Measurements from ENCODE around the gene ARMH3.

Gene ARMH3

DNA sequence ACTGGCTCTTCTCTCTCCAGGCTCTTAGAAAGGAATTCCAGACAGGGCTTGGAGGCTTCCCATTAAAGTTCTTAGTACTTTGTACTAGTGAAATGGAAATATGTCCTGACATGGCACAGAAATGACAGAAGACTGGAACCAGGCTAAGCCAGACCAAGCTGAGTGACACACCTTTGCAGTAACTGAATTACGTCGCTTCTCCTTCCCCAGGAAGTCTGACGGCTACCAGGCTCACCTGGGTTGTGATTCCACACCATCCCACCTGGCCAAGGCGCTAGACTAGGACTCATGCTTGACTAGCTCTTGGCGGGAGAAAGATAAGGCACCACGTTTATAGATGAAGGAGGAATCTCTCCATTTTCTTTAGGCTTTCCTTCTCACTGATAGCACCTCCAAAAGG is 161.7 kb downstream of the ARMH3 start:
- TF ChIP-seq, protein P1, sequence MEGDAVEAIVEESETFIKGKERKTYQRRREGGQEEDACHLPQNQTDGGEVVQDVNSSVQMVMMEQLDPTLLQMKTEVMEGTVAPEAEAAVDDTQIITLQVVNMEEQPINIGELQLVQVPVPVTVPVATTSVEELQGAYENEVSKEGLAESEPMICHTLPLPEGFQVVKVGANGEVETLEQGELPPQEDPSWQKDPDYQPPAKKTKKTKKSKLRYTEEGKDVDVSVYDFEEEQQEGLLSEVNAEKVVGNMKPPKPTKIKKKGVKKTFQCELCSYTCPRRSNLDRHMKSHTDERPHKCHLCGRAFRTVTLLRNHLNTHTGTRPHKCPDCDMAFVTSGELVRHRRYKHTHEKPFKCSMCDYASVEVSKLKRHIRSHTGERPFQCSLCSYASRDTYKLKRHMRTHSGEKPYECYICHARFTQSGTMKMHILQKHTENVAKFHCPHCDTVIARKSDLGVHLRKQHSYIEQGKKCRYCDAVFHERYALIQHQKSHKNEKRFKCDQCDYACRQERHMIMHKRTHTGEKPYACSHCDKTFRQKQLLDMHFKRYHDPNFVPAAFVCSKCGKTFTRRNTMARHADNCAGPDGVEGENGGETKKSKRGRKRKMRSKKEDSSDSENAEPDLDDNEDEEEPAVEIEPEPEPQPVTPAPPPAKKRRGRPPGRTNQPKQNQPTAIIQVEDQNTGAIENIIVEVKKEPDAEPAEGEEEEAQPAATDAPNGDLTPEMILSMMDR (IDR thresholded peaks at IDR 0.05; ENCODE audit: low read depth, low read length, missing control alignments) = no peak
- DNase-seq (ENCODE audit: low read depth) = no peak
- H3K4me3 ChIP-seq (ENCODE audit: low read depth, low read length) = no peak overlapping the region

DNA sequence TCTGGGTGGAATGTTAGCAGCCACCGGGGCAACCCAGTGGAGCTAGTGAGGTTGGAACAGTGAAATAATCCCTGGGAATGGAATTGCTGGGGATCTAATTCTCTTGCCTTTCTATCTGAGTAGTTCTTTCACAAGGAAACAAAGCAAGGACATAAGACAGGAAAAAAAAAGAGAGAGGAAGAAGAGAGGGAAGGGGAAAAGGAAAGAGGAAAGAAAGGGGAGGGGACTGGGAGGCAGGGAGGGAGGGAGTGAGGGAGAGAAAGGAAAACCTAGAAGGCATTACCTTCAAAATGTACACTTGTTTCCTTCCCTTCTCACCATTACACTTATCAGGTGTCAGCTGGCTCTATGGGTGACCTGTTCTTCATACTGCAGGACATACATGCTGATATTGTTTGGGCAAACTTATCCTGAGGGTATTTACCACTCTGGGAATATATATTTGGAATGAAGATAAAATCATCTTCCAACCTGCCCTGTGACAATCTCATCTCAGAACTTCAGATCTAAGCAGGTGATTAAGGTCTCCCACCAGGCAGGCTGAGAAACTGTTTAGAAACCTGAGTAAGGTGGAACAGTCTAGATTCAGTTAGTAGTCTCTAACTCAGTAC is 162.4 kb downstream of the ARMH3 start:
- H3K4me3 ChIP-seq (ENCODE audit: low read depth, low read length) = no peak overlapping the region
- TF ChIP-seq, protein P1 (IDR thresholded peaks at IDR 0.05; ENCODE audit: low read depth, low read length, missing control alignments) = no peak
- no peak for DNase-seq (ENCODE audit: low read depth)

DNA sequence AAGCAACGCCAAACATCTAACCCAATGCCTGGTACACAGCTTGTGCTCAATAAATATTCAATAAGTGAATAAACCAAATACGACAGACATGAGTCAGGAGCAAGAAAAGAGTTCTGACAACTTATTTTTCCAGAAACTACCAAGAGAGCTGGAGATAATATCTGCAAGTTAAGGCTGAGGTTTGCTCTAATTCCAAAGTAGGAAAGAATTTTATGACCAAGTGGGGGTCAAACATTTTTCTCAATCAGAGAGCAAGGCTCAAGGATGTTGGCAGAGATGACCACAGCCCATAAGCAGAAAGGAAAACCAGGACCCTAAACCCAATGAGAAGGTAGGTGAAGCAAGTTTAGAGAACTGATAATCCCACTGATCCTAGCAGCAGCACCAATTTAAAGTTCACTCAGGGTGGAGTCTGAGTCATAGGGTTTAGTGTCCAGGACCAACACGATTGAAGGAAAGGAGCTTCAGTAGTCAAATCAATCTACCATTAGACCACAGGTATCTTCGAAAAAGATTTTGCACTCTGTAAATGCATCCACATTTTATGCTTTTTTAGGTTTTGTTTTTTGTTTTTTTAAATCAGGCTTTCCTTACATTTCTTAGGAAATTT is 163.1 kb downstream of the ARMH3 start:
- no peak overlapping the region for H3K4me3 ChIP-seq (ENCODE audit: low read depth, low read length)
- no peak for DNase-seq (ENCODE audit: low read depth)
- TF ChIP-seq, protein P1 (IDR thresholded peaks at IDR 0.05; ENCODE audit: low read depth, low read length, missing control alignments) = no peak

DNA sequence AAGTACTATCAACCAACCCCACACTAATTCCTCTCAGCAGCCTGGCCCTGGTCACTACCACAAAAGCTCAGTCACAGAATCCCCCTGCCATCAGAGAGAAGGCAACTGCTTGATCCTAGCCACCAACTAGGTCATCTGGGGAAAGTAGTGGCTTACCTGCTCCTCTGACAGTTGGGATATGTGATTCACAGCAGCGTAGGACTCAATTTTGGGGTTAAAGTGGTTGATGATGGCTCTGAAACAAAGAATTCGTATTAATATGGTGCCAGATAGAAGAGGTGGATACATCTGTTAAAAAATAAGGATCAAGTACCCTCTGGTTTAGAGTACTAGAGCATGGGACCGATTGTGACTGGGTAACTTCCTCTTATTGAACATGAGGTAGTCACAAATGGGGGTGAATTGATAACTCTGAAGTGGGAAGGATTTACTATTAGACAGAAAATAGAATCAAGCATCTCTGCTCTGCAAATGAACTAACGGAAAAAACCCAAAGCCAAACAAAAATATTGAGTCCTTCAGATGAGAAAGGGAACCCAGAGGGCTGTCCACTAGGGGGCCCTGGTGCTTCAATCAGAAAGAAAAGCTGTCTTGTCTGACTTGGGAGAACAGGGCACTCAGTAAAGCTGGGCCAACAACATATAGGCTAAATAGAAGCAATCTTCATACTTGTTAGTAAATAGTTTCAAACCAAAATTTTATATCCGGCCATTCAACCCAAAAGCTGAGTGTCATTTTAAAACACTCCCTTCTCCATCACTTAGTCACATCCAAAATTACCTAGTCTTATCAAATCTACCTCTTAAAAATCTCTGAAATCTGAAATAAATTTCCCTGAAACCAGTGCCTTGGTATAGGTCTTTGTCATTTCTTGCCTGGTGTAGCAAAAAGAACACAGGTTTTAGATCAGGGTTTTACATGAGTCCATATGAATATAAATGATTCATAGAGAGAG is 166.4 kb downstream of the ARMH3 start:
- H3K4me3 ChIP-seq (ENCODE audit: low read depth, low read length) = no peak overlapping the region; the same call in 1 of the 2 replicates
- TF ChIP-seq, protein P1 (IDR thresholded peaks at IDR 0.05; ENCODE audit: low read depth, low read length, missing control alignments) = peak; percentile 79
- DNase-seq (ENCODE audit: low read depth) = peak; percentile 75

DNA sequence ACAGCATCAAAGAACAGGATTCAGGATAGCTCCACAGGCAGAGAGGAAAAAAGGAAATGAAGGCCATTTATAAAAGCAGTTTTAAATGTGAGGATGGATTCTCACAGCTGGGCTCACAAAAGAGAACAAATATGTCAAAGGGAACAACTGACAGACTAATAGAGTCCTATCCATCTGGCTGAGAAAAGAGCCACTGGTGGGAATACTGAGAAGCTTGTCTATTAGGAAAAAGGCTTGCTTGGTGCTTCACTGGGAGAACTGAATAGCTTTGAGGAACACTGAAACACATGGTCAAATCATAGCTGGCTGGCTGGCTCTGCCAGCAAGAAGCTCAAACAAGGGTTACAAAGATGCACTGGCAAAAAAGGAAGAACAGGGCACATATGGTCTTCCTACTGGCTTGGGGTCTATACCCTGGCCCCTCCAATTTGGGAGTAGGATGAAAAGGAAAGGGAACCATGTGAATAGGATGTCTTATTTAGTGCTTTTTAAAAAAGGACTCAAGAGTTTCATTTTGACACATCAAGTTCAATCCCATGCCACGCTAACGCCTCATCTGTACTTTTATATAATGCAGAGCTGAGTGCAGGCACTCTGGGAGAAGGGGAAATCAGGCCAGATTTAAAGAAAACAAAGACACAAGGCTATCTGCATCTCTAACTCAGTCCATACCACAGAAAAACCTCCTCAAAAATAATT is 167.6 kb downstream of the ARMH3 start:
- DNase-seq (ENCODE audit: low read depth) = no peak
- TF ChIP-seq, protein P1 (IDR thresholded peaks at IDR 0.05; ENCODE audit: low read depth, low read length, missing control alignments) = no peak
- H3K4me3 ChIP-seq (ENCODE audit: low read depth, low read length) = no peak overlapping the region; the same call in 1 of the 2 replicates

DNA sequence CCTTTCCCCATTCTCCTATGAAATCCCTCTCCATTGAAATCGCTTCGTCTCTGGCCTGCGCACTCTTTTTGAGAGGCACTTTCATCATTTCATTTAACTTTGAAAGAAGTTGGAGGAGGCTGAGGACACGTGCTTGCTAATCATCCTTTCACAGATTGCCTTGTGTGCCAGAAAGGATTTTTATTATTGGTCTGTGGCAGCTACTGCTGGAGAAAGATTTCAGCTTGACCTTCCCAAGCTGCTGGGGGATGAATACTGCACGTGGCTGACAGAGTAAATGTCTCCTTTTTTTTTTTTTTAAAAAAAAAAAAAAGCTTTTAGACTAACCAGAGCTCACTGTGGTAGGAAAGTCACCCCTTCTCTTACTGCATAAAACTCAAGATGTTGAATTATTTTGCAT is 168.2 kb downstream of the ARMH3 start:
- DNase-seq (ENCODE audit: low read depth) = no peak
- H3K4me3 ChIP-seq (ENCODE audit: low read depth, low read length) = no peak overlapping the region
- TF ChIP-seq, protein P1 (IDR thresholded peaks at IDR 0.05; ENCODE audit: low read depth, low read length, missing control alignments) = no peak
